GM19099 (cell line): ENCODE measurements around the gene PSMA6.
A peak's percentile ranks its signal among the peaks of the same experiment; 100 is the strongest.

ENCODE experiments used
- POLR2A ChIP-seq: IDR thresholded peaks from 3 replicates; pipeline ENCODE4 v1.6.1; 2011; ENCODE audit warnings: low read depth; ENCODE audit not compliant: insufficient read length; ENCODE audit errors: extremely low read depth

The PSMA6 gene

GRCh38 chr14:35292051-35292769, at the start of gene PSMA6:
Gene PSMA6 (plus strand): TSS chr14:35292382. CDS start chr14:35292477, 95 bp downstream.
- peak; percentile 84 for TF ChIP-seq POLR2A

DNA sequence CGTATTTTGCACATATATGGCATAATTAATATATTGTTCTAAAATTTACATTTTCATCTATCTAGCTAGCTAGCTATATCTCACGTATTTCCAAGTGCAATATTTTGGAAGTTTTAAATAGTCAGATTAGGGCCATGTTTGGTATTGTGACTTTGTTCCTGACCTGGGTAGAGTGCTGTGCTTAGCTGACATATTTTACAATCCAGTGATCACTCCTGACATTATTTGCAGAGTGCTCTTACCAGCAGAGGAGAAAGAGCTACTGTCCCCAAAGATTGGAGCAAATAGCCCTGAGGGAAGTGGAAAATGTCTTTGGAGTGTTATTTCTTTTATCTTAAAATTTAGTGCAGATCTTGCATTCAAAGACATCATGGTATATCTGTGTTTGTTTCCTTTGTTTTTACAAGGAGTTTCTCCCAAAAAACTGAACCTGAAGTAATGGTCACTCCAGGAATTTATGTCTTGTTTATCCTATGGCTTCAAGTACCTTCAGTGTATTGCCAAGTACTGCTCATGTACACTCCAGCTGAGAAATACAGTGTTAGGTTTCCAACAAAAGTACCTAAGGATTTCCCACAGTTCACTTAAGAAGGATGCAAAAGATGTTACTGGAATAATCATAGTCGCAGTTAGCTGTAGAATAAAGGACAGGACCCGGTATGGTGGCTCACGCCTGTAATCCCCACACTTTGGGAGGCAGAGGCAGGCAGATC, 49.4 kb upstream of the PSMA6 start:
- TF ChIP-seq POLR2A, result no peak

GRCh38 chr14:35243956-35244355, 48.2 kb upstream of the PSMA6 start:
- no peak for TF ChIP-seq POLR2A

DNA sequence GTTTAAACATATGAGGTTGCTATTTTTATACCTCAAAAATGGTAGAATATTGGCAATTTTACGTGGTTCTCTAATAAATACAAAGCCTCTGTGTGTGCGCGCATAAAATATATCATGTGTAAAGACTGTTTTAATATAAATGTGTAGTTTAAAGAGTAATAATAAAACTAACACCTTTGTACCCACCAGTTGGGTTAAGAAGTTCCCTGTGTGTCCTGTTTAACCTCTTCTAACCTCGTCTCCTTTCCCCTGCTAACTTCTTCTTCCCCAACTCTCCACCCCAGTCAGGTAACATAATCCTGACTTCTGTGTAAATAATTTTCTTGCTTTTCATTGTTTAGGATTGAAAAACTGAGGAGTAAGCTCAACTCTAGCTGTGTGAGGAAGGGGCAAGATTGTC, 47.6 kb upstream of the PSMA6 start:
- no peak for TF ChIP-seq POLR2A

DNA sequence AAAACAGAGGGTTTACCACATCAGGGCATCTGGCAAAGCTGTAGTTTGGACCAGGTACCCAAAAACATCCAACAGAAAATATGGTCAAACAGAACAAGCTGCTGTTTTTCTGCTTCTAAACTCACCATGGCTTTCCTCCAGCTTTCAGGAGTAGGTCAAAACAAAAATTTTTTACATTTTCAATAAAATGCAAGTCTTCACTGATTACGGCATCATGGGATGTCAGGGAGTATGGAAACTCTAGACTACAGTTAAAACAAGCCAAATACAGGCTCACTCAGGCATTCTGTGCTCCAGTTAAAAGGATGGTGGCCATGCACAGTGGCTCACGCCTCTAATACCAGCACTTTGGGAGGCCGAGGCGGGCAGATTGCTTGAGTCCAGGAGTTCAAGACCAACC, 47.1 kb upstream of the PSMA6 start:
- no peak for TF ChIP-seq POLR2A

- no peak for TF ChIP-seq POLR2A
Observed at GRCh38 chr14:35247777-35248475, 44.3 kb upstream of the PSMA6 start.

DNA sequence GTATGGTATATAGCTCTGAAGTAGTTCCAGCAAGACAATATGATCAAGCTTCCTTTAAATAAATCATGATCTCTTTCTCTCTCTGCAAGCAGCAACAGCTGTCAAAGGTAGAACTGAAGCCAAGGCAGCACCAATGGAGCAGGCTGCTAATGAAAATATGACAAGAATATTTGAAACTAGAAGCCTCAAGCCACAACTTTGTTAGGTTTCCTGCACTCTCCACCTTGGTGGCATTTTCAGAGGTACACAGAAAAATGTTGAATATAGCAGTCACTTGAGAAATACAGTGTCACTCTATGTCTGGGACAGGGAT, 43.8 kb upstream of the PSMA6 start:
- TF ChIP-seq POLR2A, result no peak

DNA sequence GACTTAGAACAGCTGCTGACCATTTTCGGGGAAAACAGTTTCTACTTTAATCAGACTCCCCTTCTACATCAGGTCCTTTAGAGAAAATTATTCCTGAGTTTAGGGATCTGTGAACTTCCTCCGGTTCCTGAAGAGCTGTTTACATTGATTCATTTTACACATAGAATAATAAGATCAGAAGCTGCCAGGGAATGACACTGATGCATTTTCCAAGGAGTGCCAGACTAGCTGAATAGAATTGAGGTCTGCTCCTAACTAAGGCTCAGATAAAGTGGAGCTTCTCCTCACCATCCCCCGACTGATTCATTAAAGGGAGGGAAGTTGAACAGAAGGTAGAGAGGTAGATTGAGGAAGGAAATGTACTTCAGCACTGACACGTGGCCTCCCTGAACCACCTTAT, 41.9 kb upstream of the PSMA6 start:
- no peak for TF ChIP-seq POLR2A

- TF ChIP-seq POLR2A, result no peak
Observed at GRCh38 chr14:35252451-35252868, 39.7 kb upstream of the PSMA6 start.

DNA sequence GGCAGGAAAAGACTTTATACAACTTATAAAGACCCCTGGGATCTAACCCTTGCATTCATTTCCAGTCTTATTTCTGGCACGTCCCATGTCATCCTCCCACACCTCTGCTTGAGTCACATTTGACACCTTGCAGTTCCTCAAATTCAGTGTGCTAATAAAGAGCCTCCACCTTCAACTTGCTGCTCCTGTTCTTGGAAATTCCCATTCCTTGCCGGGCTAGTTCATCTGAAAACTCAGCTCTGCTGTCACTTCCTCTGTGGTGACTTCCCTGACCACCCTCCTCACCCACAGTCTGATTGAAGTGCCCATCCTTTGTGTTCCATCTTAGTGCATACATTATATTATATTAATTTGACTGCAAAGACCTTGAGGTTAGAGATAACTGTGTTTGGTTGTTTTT, 37.4 kb upstream of the PSMA6 start:
- TF ChIP-seq POLR2A, result no peak

GRCh38 chr14:35255711-35256110, 36.5 kb upstream of the PSMA6 start:
- no peak for TF ChIP-seq POLR2A

GRCh38 chr14:35257809-35258208, 34.4 kb upstream of the PSMA6 start:
- TF ChIP-seq POLR2A, result no peak

GRCh38 chr14:35258420-35258819, 33.8 kb upstream of the PSMA6 start:
- no peak for TF ChIP-seq POLR2A

DNA sequence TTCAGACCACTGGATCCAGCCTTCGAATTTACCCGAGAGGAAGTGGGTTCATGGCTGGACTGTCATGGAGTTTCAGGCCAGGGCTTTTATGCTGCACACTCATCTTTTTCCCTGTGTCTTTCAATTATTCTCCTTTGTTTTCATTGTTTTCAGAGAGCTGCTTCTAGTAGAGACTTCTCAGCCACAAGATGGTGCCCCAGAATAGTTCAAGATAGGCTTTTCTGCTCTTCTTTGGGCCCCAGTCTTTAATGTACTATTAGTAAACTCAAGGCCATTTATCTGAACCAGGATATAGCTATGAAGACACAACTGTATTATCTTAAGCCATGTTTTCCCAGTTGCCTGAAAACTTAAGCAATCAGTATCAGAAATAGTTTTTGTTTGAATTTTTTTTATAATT, 30.4 kb upstream of the PSMA6 start:
- no peak for TF ChIP-seq POLR2A

DNA sequence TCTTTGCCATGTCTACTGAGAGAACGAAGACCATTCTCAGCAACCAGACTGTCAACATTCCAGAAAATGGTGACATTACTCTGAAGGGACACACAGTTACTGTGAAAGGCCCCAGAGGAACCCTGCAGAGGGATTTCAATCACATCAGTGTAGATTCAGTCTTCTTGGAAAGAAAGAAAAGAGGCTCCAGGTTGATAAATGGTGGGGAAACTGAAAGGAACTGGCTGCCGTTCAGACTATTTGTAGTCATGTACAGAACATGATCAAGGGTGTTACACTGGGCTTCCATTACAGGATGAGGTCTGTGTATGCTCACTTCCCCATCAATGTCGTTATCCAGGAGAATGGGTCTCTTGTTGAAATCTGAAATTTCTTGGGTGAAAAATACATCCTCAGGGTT, 29.7 kb upstream of the PSMA6 start:
- no peak for TF ChIP-seq POLR2A

DNA sequence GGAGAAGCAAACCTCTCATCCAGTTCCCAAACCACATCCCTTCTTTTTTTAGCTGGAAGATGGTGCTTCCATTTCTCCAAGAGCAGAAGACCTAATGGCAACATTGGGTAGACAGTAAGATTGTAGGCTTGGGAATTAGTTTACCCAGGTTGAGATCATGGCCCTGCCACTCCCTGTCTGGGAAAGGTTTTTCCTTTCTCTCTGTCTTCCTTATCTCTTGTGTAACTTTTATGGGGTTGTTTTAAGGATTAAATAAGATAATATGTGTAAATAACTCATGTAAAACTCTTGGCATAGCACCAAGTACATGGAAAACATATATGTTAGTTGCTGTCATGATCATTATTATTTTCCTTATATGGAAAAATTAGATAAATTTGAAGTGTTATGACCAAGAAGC, 23.2 kb upstream of the PSMA6 start:
- no peak for TF ChIP-seq POLR2A
